ENCODE results near the gene DDX1. TPM values are rescaled to one million over a fixed set of nuclear protein-coding genes. Genes with fewer than 3 reads are reported as not detected.

The DDX1 gene
- total RNA-seq, 1 experiment from 2014 or later: 62.6 TPM

- H3K4me2 ChIP-seq (ENCODE audit: low read length): no peak overlapping the region
- H3K36me3 ChIP-seq (ENCODE audit: low read depth, low read length): peaks cover 6% of the 10 kb centered on the region; the same call in 1 of the 2 replicates
- no peak overlapping the region for H2AFZ ChIP-seq (ENCODE audit: low read length)
- intact Hi-C loops (cut with micrococcal nuclease): loop anchor here (5.0 kb wide), 1 partner anchor 90 kb away; no protein-coding TSS in a partner anchor
- peaks cover 11% of the 10 kb centered on the region for H3K4me1 ChIP-seq (ENCODE audit: insufficient read depth, low read length)
- POLR2A ChIA-PET (ENCODE audit: unreplicated experiment): no interaction called here
- H4K20me1 ChIP-seq (ENCODE audit: low read length): no peaks in the 10 kb centered on the region
- H3K9me2 ChIP-seq (replicated peaks; ENCODE audit: low read length): no peaks in the 10 kb centered on the region
- BruUV-seq (replicated peaks): no TSS peak
- H3F3A ChIP-seq (ENCODE audit: low read length, unreplicated experiment): no peaks in the 10 kb centered on the region
- H3K79me2 ChIP-seq (ENCODE audit: low read length): no peaks in the 10 kb centered on the region
- CTCF ChIA-PET: no interaction called here
- H3K27ac ChIP-seq (ENCODE audit: low read length): no peak overlapping the region
- no peak overlapping the region for H3K4me3 ChIP-seq (ENCODE audit: low read length)
- H3K27me3 ChIP-seq (ENCODE audit: low read length): 0 out of 2 replicates have a peak, but pooled peaks cover 4% of the 10 kb centered on the region
- H3K9ac ChIP-seq (ENCODE audit: low read length): no peak overlapping the region
- no peak for ATAC-seq
- no peak for DNase-seq
- TF ChIP-seq EZH2phosphoT487 (IDR thresholded peaks at IDR 0.05; ENCODE audit: borderline replicate concordance, low read length) (no peak), EZH2 (IDR thresholded peaks at IDR 0.05; ENCODE audit: low read length, unreplicated experiment) (no peak), CTCF (conservative IDR thresholded peaks at IDR 0.05; ENCODE audit: low read depth, low read length) (no peak)
- no peaks in the 10 kb centered on the region for H3K9me3 ChIP-seq (ENCODE audit: low read length)
Observed at GRCh38 chr2:15642011-15642814, 50.5 kb downstream of the DDX1 start.

- Histone ChIP-seq H2AFZ (ENCODE audit: low read length) (no peak overlapping the region), H3F3A (ENCODE audit: low read length, unreplicated experiment) (no peaks in the 10 kb centered on the region), H3K9me2 (replicated peaks; ENCODE audit: low read length) (no peaks in the 10 kb centered on the region), H3K36me3 (ENCODE audit: low read depth, low read length) (no peaks in the 10 kb centered on the region), H3K27ac (ENCODE audit: low read length) (no peak overlapping the region), H3K27me3 (ENCODE audit: low read length) (0 out of 2 replicates have a peak, but pooled peaks cover 4% of the 10 kb centered on the region), H3K9me3 (ENCODE audit: low read length) (no peaks in the 10 kb centered on the region), H3K4me2 (ENCODE audit: low read length) (no peak overlapping the region), H3K9ac (ENCODE audit: low read length) (no peak overlapping the region), H3K79me2 (ENCODE audit: low read length) (no peaks in the 10 kb centered on the region), H3K4me3 (ENCODE audit: low read length) (no peak overlapping the region), H4K20me1 (ENCODE audit: low read length) (no peaks in the 10 kb centered on the region), H3K4me1 (ENCODE audit: insufficient read depth, low read length) (peaks cover 11% of the 10 kb centered on the region)
- BruUV-seq (replicated peaks): no TSS peak
- ChIA-PET CTCF (no interaction called here), POLR2A (ENCODE audit: unreplicated experiment) (no interaction called here)
- no peak for DNase-seq
- TF ChIP-seq EZH2 (IDR thresholded peaks at IDR 0.05; ENCODE audit: low read length, unreplicated experiment) (no peak), CTCF (conservative IDR thresholded peaks at IDR 0.05; ENCODE audit: low read depth, low read length) (no peak), EZH2phosphoT487 (IDR thresholded peaks at IDR 0.05; ENCODE audit: borderline replicate concordance, low read length) (no peak)
- intact Hi-C loops (cut with micrococcal nuclease): loop anchor here (5.0 kb wide), 1 partner anchor 89 kb away; no protein-coding TSS in a partner anchor
- no peak for ATAC-seq
Observed at GRCh38 chr2:15642815-15643500, 51.3 kb downstream of the DDX1 start.
